HG03196 (cell line): ENCODE results near the gene DRAM1.
"Not testable (repeated sequence)": the region's sequence is repeated elsewhere in the genome, so short reads cannot be mapped to it uniquely, and the experiment has no call there.

Experiments used
- ATAC-seq: cut with Tn5 transposase; IDR thresholded peaks from one replicate; pipeline ENCODE4 v1.9.1; 2021; ENCODE audit not compliant: unreplicated experiment

Gene DRAM1

GRCh38 chr12:101858361-101858760 lies 19.0 kb upstream of the DRAM1 start:
- no peak for ATAC-seq

DNA sequence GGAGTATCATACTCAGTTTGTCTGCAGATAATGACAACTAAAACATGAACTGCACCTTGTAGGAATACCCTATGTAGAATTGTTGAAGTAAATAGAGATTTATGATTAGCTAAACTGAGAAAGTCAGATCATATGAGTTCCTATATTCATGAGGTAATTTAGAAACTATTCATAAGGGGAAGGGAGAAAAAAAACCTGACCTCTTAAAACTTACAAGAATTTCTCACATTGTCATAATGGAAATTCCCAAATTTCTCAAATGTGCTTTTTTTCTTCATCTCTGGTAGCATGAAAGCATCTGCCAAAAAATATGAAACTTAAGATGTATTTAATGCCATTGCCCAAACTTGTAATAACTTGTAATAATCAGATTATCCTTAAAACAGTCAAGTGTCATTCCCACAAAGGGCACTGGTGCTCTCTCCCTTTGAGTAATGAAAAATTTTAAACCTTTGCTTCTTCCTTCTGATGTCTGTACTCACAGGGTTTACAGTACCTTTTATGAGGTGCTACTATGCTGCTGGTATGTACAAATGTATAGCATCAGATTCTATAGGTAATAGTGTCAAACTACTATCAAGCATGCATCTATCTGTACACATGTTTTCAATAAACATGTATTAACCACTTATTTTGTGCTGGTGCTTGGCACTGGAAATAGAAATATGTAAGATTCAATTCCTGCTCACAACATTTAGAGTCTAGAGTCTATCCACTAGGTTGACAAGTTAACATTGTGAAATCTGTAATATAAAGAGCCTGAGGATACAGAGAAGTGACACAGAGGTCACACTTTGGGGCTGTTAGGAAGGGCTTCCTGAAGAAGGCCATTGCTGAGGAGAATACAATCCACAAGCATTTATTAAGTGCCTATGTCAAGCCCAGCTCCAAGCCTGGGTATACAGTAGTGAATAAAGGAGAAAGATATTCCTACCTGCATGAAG lies 17.4 kb upstream of the DRAM1 start:
- ATAC-seq, result peak; percentile 38

- ATAC-seq, result not testable (repeated sequence)
Observed at GRCh38 chr12:101861688-101862087, 15.7 kb upstream of the DRAM1 start.

DNA sequence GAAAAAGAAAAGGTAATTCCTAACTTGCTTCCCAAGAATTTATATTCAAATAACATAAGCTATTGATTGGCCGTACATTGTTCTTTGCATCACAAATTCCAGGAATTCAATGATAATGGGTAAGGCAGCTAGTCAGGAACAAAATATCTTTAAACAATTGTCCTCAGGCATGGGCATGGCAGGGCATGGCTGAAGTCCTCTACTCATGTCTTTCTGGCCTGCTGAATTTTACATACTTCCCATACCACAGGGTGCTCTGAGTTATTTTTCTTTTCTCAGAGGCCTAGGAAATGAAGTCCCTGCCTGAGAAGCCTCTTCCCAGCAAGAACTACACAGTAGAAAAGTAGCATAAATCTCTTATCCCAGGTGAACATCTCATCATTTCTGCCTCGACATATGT lies 15.1 kb upstream of the DRAM1 start:
- ATAC-seq, result no peak

- no peak for ATAC-seq
Observed at GRCh38 chr12:101863981-101864380, 13.4 kb upstream of the DRAM1 start.

DNA sequence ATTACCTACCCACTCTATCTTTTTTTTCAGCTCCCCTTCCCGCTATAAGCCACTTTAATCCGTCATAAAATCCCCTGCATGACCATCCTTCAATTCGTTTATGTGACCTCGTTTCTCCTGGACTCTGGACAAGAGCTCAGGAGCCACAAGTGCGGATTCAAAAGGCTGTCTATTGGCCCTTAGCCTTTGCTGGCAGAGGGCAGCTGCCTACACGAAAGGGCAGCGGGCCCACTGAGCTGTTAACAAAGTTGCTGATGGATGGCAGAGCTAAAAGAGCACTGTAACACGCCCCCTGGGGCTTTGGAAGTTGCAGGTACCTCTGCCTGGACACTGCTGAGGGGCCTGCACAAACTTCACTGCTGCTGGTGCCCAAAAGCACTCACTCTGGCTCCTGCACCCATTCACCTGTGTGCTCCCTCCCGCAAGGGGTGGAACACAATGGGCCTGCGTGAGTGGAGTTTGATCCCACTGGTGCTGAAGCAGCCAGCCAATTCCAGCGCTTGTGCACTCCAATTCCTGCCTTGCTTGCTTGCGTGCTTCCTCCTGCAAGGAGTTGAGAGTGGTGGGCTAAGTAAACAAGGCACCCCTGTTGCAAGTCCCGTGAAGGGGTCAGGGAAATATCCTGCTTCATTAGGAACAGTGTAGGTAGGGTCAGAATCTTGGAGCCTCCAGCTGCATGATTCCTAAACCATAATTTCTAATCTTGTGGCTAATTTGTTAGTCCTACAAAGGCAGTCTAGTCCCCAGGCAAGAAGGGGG lies 10.6 kb upstream of the DRAM1 start:
- no peak for ATAC-seq

DNA sequence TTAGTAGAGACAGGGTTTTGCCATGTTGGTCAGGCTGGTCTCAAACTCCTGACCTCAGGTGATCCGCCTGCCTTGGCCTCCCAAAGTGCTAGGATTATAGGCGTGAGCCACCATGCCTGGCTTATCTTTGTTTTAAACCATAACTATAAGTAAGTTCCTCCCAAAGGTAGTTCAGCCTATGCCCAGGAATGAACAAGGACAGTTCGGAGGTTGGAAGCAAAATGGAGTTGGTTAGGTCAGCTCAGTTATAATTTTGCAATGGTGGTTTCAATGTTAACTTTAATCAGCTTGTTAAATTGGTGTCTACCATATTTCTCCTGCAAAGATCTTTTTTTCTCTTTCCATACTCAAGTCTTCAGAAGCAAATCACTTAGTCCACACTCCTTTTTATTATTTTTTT lies 9.8 kb upstream of the DRAM1 start:
- ATAC-seq, result not testable (repeated sequence)

GRCh38 chr12:101870925-101871324 lies 6.5 kb upstream of the DRAM1 start:
- ATAC-seq, result no peak

GRCh38 chr12:101875162-101875561 lies 2.2 kb upstream of the DRAM1 start:
- ATAC-seq, result no peak

- no peak for ATAC-seq
Observed at GRCh38 chr12:101876322-101876860, 989 bp upstream of the DRAM1 start.

GRCh38 chr12:101877806-101878242 lies 444 bp downstream of the DRAM1 start:
- ATAC-seq, result peak; percentile 20

- ATAC-seq, result no peak
Observed at GRCh38 chr12:101878243-101878821, 952 bp downstream of the DRAM1 start.

DNA sequence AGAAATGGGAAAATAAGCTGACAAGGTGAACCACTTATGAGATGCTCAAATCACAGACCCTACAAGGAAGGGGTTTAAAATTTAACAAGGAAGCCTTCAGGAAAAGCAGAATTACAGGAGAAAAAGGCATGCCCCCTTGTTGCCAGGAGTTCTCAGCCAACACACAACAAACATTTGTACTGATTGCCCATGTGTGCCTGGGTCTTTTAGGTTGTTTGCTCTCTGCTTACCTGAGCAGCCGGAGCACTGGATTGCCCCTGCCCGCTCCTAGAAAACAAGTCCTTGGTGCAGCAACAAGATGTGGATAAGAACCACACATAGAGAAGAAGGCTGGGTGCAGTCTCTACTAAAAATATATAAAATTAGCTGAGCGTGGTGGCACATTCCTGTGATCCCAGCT lies 3.4 kb downstream of the DRAM1 start:
- ATAC-seq, result no peak

DNA sequence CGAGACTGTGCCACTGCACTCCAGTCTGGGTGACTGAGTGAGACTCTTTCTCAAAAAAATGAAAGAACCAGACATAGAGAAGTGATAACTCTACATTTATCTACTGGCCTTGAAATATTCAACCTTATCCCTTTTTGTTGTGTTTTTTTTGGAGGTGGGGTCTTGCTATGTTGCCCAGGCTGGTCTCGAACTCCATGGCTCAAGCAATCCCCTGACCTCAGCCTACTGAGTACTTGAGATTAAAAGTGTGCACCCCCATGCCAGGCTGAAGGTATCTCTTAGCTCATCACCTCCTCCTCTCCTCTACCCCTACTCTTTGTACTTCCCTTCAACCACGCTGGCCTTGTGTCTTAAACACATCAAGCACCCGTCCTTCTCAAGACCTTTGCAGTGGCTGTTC lies 3.8 kb downstream of the DRAM1 start:
- no peak for ATAC-seq

DNA sequence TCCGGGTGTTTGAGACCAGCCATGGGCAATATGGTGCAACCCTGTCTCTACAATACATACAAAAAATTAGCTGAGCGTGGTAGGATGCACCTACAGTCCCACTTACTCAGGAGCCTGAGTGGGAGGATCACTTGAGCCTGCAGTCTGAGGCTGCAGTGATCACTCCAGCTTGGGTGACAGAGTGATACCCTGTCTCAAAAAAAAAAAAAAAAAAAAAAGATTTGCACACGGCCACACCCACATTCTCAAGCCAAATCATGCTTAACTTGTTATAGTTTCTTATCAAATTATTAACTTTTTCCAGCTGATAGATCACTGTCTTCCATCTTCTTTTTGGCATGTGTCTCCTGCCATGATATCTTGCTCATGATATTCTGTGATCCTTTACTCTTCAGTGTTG lies 6.8 kb downstream of the DRAM1 start:
- ATAC-seq, result no peak

DNA sequence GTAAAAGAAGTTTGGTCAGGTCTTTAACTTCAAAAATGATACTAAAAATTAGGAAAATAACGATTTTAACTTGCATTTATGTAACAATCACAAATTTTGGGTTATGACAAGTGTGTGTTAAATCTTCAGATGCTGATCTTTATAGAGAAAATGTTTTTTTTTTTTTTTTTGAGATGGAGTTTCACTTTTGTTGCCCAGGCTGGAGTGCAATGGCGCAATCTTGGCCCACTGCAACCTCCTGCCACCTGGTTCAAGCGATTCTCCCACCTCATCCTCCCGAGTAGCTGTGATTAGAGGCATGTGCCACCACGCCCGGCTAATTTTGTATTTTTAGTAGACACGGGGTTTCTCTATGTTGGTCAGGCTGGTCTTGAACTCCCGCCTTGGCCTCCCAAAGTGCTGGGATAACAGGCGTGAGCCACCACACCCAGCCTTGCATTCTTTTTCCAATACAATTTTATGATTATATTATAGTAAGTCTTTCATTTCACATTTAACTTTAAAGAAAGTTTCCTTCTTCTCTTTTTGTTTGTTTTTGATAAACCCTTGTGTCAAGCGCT lies 7.5 kb downstream of the DRAM1 start:
- ATAC-seq, result not testable (repeated sequence)

DNA sequence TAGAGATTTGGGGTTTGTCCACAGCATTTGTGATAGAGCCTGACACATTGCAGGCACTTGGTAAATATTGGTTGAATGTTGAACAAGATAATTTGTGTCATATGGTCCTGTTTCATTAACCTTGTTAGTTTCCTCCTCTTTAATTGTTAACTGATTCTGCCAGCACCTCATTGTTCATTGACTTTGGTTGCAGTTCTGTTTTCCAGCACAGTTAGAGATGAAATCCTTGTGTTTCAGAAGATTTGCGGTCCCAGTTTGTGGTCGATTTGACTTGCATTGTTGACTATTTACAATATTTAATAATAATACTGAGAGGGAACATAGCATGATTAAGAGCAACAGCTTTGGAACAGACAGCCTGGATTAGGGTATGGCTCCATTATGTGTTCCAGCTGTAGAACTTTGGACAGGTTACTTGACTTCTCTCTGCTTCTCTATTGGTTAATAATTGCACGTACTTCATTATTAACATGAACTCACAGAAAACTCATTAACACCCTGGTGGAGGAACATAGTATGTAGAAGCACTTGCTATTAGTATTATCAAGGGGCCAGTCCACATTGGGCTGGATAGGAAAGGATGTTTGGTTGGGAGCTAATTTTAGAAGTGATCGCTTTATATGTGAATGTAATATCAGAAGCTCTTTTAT lies 8.7 kb downstream of the DRAM1 start:
- peak; percentile 60 for ATAC-seq

DNA sequence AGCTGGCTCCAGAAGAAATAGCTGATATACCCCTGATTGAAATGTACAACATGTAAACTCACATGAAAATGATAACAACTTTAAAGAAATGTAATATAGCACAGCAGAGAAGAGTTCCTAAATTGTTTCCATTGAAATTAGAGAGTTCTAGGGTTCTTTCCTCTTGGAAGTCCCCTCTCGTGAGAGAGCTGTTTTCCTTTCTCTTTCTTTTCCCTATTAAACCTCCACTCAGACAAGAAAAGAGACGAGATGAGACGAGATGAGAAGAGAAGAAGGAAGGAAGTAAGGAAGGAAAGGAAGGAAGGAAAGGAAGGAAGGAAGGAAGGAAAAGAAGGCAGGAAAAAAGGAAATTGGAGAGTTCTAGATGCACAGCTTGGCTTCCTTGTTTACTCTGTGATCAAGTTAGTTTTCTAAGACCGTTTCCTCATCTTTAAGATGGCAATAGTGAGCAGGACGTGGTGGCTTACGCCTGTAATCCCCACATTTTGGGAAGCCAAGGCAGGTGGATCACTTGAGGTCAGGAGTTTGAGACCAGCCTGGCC lies 11.9 kb downstream of the DRAM1 start:
- no peak for ATAC-seq

DNA sequence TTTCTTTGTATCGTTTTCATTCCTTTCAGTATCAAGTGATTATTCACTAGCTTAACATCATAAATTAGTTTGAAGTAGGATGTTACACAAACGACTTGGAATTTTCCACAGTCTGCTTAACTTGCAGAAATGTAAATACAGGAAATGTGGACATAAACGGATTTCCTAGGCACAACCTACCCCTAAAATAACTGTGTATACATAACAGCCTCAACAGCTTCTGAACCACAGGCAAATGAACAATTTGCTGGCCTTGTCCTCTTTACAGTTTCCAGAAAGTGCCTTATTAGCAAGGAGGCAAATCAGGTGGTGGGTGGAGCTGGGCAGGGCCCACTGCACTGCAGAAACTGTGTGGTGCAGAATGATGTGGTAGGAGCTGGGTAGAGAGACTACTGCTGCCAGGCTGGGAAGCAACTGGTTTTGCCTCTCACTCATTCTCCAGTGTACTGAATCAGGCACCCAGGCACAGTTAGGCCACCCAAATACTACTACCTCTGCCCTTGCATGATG lies 14.1 kb downstream of the DRAM1 start:
- ATAC-seq, result peak; percentile 89

DNA sequence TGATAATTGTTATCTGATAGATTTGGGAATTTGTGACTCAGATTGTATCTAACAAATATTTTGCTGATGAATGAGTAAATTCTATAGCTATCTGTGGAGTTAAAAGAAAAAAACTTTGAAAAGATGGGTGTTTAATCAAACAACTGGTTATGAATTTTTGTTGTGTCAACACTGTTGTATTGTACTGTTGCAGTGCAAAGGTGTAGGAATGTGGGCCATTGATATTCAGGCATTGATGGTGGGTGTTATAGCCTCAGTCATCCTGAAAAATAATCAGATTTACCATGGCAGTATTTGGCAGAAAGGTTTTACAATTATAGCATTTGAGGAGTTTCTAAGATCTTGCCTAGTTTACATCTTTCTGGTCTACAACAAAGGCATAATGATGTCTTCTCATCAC lies 15.4 kb downstream of the DRAM1 start:
- no peak for ATAC-seq
